Stimulated activated CD4-positive, alpha-beta T cell treated with anti-CD3 and anti-CD28 coated beads, TNF-alpha, amount 100 ng/mL, for 4 hours (primary cell): ENCODE data around the gene PSKH1.
A peak's percentile ranks its signal among the peaks of the same experiment; 100 is the strongest.
"Not testable (repeated sequence)": the region's sequence is repeated elsewhere in the genome, so short reads cannot be mapped to it uniquely, and the experiment has no call there.

Experiments used
- DNase-seq, 3 experiments: peaks; one replicate each; pipeline ENCODE4 v3.0.0-alpha.2; 2020; ENCODE audit warnings: low read depth in 3 of 3

The PSKH1 gene

GRCh38 chr16:67924140-67924906 is 31.3 kb downstream of the PSKH1 start:
- no peak for DNase-seq

GRCh38 chr16:67926181-67926750 is 33.2 kb downstream of the PSKH1 start:
- no peak for DNase-seq

GRCh38 chr16:67927131-67927941 is 34.3 kb downstream of the PSKH1 start:
- DNase-seq = no peak

GRCh38 chr16:67928147-67928546 is 35.1 kb downstream of the PSKH1 start:
- no peak for DNase-seq

DNA sequence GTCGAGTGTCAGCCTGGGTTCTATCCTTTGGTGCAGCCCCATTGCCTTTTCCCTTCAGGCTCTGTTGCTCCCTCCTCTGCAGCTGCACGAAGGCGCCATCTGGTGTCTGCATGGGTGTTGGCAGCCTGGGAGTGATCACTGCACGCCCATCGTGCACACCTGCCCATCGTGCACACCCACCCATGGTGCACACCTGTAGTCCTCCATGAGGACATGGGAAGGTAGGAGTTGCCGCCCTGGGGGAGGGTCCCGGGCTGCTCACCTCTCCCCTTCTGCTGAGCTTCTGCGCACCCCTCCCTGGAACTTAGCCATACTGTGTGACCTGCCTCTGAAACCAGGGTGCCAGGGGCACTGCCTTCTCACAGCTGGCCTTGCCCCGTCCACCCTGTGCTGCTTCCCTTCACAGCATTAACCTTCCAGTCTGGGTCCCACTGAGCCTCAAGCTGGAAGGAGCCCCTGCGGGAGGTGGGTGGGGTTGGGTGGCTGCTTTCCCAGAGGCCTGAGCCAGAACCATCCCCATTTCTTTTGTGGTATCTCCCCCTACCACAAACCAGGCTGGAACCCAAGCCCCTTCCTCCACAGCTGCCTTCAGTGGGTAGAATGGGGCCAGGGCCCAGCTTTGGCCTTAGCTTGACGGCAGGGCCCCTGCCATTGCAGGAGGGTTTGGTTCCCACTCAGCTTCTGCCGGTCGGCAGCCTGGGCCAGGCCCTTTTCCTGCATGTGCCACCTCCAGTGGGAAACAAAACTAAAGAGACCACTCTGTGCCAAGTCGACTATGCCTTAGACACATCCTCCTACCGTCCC is 35.7 kb downstream of the PSKH1 start:
- DNase-seq = peak; percentile 53 to 63 (median 61)

- DNase-seq = no peak
These were observed 37.1 kb downstream of the PSKH1 start for GRCh38 chr16:67930191-67930590.

DNA sequence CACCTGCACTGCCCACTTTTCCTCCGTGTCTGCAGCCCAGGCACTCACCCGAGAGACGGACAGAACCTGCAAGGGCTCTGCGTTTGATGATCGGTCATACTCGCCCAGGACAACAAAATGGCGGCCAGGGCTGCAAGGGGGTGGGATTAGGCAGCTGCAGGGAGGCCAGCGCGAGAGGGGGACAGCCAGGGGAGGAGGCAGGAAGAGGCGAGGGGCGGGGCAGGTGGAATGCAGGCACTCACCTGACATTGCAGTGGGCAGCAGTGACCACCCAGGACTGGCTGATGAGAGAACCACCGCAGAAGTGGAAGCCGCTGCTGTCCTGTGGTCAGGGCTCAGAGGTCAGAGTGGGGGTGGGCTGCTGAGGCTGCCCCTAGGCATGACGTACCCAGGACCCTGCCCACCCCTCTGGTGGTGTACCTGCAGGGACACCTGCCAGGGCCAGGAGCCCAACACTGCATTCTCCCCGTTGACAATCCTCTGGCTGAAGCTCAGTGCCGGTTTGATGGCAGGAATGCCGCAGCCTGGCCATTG is 37.7 kb downstream of the PSKH1 start:
- DNase-seq = no peak

- DNase-seq = no peak
These were observed 38.8 kb downstream of the PSKH1 start, which contains the start of gene CTRL for GRCh38 chr16:67931712-67932461. TSS of gene CTRL (minus strand) at chr16:67931862. CDS start at chr16:67931852, 10 bp downstream.

DNA sequence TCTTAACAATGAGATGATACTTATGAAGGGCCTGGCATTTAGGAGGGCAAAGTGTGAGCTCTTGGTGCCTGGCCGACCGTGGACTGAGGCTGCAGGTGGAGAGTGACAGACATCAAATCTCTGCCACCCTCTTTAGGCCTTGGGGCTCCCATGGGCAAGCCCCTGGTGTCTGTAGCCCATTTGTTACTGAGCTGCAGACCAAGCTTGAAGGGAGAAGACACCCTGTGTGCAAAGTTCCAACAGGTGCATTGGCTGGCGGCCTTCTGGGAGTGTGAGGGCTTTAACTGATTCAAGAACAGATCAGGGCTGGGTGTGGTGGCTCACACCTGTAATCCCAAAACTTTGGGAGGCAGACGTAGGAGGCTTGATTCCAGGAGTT is 39.4 kb downstream of the PSKH1 start:
- no peak for DNase-seq

- no peak for DNase-seq
These were observed 40.8 kb downstream of the PSKH1 start for GRCh38 chr16:67933805-67934204.

GRCh38 chr16:67934306-67935100 is 41.4 kb downstream of the PSKH1 start:
- no peak for DNase-seq

DNA sequence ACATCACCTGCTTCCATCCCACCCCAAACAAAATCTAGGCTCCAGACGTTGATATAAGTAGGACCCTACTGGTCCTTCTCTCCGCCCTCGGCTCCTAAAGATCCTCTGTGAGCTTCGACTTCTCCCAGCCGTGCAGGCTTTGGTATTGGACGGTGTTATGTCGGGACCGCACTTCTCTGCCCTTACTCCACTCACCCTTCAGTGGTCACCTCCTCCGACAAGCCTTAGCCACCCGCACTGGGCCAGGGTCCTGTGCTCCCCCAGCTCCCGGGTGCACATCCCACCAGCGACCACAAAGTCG is 42.0 kb downstream of the PSKH1 start:
- no peak for DNase-seq

- peak; percentile 88 to 91 (median 89) for DNase-seq
These were observed 42.5 kb downstream of the PSKH1 start for GRCh38 chr16:67935402-67936123.

DNA sequence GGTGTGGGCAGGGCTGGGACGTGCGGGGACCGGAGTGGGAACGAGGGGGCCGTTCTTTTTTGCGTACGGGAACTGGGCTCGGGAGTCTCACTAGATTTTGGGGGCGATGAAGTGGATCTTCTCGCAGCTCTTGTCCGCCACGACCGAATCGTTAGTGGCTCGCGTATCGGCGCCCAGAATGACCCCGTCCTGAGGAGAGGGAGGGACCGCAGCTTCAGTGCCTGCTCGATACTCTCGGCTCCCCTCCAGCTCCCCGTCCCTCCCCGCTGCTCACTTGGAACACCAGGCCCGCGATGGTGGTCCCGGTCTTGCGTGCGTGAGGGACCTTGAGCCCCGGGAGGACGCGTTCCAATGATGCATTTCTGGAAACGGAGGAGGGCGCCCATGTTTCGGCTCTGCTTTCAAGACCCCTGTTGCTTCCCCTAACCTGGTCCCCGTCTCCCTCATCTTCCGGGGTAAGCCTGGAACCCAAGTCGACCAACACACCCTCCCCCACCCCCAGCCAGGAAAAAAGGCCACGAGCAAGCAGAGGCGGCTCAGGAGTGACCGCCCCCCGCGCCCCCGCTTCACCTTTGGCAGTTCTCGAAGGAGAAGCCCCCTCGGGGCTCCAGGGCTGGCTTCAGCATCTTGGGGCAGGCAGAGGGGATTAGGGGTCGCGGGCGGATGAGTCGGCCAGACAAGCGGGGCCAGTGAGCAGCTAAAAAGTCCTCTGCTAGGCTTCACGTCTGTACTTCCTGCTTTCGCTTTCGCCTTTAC is 43.2 kb downstream of the PSKH1 start, which contains the start of gene PSMB10:
Gene PSMB10 (minus strand): TSS at position 727 of the 756 bp plus-strand sequence. CDS start 101 bp downstream, at position 626.
- peak in 2 of 3 experiments; percentile 17 to 55 for DNase-seq

GRCh38 chr16:67936880-67937605 is 44.0 kb downstream of the PSKH1 start:
- peak in 2 of 3 experiments; percentile 57 to 70 for DNase-seq

- not testable (repeated sequence) for DNase-seq
These were observed 44.7 kb downstream of the PSKH1 start for GRCh38 chr16:67937713-67938112.

DNA sequence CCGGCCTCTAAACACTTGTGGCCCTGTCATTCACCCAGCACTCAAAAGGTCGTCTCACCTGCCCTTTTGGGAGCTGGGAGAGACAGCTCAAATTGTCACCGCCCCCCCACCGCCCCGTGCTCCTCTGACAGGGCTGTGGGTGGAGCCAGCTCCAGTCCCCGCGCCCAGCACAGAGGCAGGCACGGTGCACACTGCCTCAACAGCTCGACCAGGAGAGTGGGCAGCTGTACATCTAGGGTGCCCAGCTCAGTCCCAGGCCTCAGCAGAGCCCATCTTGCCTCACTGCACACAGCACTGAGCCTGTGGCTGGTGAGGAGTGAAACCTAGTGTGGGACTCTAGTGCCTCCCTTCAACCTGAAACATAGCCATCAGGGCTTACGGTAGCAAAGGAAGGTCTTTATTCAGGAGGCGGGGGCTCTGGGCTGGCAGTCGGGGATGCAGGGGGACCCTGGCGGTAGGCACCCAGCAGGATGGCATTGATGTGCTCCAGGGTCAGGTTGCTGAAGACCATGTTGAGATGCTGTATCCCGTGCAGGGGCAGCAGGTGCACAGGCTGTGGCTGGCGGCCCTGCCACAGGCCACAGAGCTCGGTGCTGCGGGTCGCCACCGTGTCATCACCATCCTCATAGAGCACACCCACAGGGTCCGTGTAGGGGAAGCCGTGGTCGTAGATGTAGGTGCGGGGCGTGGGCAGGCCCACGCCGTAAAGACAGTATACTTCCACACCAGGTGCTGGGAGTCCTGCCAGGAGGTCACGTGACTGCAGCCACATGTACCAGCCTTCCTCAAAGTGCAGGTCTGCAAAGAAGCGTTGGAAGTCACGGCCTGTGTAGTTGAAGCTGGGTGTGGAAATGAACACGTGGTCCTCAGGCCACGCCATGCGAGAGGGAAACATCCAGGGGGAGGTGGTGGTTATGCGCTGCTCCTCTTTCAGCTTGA is 46.7 kb downstream of the PSKH1 start:
- peak in 2 of 3 experiments; percentile 45 to 49 for DNase-seq
